Activated CD4-positive, alpha-beta T cell treated with anti-CD3 and anti-CD28 coated beads for 4 hours (primary cell): ENCODE measurements around the gene ACTN1.
"Not testable (repeated sequence)": the region's sequence is repeated elsewhere in the genome, so short reads cannot be mapped to it uniquely, and the experiment has no call there.

ENCODE experiments used
- DNase-seq, 2 donors: peaks; one replicate each; pipeline ENCODE4 v3.0.0-alpha.2; 2020

ACTN1 gene

DNA sequence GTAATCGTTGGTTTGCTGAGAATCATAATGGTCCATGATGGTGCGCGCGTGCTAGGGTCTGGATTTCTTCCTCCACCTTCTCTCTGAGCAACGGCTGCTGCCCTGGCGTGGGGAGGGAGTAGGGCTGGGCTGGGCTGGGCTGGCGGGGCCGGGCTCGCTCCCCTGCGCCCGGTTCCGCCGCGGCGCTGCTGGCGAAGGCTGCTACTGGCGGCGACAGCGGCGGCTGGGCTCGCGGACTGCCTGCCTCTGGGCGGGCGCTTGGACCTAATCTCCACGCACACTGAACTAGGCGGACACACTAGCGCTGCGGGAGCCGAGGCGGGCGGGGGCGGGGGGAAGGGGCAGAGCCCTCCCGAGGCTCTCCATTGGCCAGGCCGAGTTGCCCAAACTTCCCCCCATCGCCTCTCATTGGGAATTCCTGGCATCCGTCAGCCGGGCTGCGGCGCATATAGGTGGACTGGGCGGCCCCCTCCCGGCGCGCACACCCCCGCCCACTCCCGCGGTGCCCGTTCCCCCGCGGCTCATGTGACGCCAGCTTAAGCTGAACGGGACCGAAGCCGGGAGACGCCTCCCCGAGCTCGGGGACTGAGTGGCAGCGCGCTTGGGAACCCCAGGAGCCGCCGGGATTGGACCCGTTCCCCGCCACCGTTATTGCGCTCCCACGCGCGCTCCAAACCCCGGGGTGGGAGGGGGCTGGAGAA, at the start of gene ACTN1:
TSS of gene ACTN1 (minus strand) at position 282 of the 701 bp plus-strand sequence. CDS start at position 36, 246 bp downstream.
- DNase-seq, result peak; percentile 57 to 59

- no peak for DNase-seq
Observed at GRCh38 chr14:69027242-69027913, 48.3 kb upstream of the ACTN1 start.

GRCh38 chr14:69023035-69023434, 43.9 kb upstream of the ACTN1 start:
- DNase-seq, result no peak

GRCh38 chr14:69022093-69022492, 43.0 kb upstream of the ACTN1 start:
- DNase-seq, result not testable (repeated sequence)

DNA sequence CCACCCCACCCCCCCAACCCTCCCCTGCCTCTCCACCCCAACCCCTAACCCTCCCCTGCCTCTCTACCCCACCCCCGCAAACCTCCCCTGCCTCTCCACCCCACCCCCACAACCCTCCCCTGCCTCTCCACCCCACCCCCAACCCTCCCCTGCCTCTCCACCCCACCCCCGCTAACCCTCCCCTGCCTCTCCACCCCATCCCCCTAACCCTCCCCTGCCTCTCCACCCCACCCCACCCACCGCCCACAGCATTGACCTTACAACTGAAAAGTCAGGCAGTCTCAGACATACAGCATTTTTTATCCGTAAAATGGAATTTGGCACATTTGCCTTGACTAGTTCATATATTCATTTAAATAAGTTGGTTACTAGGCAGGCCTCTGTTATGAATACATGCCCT, 38.6 kb upstream of the ACTN1 start:
- no peak for DNase-seq

- no peak for DNase-seq
Observed at GRCh38 chr14:69014829-69015259, 35.7 kb upstream of the ACTN1 start.

GRCh38 chr14:69013943-69014782, 35.1 kb upstream of the ACTN1 start:
- no peak for DNase-seq

DNA sequence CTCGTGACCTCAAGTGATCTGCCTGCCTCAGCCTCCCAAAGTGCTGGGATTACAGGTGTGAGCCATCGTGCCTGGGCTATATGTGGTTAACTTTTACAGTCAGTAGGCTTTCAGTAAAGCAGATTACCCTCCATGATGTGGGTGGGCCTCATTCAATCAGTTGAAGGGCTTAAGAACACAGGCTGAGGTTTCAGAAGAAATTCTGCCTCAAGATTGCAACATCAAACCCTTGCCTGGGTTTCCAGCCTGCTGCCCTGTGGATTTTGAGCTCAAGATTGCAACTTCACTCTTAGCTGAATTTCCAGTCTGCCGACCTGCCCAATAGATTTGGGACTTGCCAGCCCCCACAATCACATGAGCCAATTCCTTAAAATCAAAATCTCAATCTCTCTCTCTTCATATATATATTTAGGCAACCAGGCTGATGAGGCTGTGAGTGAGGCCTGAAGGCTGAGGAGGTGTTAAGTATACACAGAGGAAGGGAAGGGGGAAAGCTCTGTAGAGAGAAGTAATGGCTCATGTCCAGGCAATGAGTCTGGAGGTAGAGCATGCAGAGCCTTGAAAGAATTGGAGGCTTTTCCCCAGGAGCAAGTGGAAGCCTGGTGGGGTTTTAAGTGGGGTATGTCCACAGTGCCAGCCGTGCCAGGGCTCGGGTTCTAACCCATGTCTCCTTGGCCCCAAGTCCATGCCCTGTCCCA, 33.3 kb upstream of the ACTN1 start:
- DNase-seq, result no peak

GRCh38 chr14:69010648-69011047, 31.5 kb upstream of the ACTN1 start:
- peak; percentile 2 to 7 for DNase-seq

DNA sequence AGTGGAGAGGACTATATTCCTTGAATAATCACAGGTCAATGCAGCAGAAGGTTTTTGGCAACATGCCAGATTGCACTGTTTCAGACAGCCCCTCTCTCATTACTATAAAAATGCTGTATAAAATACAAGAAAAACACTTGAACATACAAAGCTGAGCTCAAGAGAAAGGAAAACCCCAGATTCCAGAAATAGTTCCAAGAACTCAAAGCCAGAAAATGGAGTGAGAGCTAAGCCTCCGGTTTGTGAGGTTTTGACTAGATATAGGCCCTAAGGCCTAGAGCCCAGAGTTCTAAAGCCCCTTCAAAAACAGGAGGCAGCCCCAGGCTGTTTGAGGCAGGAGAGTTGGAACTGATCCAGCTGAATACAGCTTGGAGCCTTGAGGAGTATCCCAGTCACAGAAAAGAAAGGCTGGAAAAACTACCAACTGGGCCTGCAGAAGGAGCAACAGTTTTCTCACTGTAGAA, 29.4 kb upstream of the ACTN1 start:
- no peak for DNase-seq

- DNase-seq, result no peak
Observed at GRCh38 chr14:69006346-69006745, 27.2 kb upstream of the ACTN1 start.

- DNase-seq, result no peak
Observed at GRCh38 chr14:69005432-69006148, 26.5 kb upstream of the ACTN1 start.

DNA sequence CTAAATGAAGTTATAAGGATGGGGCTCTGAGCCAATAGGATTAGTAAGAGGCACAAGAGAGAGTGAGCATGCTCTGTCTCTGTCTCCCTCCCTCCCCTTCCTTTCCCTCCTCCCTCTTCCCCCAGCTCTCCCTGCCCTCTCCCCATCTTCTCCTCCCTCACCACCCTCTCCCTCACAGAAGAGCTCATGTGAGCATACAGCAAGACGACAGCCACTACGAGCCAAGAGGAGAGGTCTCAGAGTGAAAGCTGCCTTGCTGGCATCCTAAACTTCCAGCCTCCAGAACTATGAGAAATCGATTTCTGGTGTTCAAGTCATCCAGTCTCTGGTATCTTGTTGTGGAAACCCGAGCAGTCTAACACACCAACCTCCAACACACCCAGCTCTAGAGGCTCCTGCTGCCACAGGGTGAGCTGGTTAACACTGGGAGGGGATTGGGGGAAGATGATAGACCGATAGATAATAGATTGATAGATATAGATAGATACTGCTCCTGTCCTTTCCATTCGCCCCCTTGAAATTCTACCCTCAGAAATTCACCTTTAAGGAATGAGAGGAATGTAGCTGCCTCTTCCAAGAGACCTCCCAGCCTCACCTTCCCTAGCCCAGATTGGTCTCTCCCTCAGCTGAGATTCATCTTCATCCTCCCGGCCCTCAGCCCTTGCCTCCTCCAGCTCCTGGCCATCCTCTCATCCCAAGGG, 25.8 kb upstream of the ACTN1 start:
- DNase-seq, result no peak

DNA sequence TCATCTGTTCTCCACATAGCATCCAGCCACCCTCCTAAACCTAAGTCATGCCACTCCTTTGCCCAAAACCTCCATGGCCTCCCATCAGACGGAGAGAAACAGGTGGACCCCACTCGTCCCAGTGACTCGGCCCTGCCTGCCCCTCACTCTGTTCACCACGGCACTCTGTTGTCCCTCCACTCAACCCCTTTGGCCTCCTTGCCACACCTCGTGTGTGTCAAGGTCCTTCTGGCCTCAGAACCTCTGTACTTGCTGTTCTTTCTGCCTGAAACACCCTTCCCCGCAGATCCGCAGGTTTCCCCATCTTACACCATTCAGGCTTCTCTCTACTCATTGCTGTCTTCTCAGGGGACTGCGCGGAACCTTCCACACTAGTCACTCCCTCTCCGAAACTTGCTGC, 24.5 kb upstream of the ACTN1 start:
- DNase-seq, result no peak

DNA sequence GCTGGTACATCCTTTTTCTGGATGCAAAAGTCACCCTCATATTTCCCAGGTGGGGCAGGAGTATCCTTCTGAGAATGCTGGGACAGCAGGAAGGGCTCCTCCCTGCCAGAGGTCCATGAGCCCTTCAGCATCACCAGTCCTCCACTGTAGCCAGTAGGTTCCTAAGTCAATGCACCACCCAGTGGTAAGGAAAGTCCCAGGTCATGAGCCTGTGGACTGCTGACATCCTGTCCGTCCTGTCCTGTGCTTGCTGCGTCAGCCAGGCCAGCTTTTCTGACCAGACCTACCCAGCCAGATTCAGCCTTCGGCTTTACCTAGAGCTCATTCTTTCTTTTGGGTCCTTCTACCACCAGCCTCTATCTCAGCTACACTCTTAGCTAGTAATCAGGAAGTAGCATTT, 23.0 kb upstream of the ACTN1 start:
- no peak for DNase-seq

DNA sequence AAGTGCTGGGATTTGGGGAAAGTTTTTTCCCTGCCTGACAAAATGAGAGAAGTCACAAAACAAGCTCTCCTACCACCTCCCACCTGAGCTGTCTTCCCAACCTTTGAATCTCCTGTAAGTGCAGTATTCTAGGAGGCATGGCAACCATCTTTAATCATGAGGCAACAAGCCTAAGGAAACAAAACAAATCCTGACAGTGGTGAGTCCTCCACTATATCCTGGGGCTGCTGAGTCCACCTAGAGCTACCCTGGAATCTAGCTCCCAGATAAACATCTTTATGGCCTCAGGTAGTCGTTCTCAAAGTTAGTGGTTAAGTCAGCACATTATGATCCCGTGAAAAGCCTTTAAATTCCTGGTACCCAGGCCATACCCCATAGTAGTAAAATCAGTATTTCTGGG, 22.3 kb upstream of the ACTN1 start:
- no peak for DNase-seq

DNA sequence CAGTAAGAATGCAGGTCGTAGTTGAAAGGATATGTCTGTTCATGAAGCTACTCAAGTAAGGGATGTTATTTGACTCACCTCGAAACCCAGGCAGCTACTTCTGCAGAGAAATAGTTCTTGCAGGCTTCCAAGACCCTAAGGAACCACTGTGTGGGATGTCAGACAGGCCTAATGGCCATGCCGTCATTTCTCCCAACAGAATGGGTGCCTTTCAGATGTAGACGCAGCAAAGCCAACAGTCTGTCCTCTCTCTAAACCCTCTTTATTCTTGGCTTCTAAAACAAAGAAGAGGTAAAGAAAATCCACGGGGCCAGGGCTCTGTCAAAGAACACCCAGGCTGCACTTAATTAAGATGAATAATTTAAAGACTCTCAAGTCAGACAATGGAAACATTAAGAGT, 19.0 kb upstream of the ACTN1 start:
- no peak for DNase-seq

DNA sequence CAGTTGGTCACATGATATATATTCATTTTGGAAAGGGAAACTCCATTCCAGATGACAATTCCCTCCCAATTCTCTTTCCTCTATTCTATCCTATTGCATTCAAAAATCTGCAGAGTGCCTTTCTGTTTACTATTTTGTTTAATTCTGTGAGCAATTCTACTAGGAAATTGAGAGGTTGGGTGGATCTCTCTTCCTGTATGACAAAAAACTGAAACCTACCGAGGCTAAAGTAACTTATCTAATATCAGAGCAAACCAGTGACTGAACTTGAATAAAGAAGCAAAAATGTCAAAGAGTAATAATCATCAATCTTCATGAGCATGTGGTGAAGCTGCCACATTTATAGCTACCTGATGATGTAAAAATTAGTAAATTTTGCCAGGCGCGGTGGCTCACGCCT, 16.6 kb upstream of the ACTN1 start:
- no peak for DNase-seq

- no peak for DNase-seq
Observed at GRCh38 chr14:68994056-68994455, 15.0 kb upstream of the ACTN1 start.

GRCh38 chr14:68987653-68988036, 8.5 kb upstream of the ACTN1 start:
- DNase-seq, result no peak

DNA sequence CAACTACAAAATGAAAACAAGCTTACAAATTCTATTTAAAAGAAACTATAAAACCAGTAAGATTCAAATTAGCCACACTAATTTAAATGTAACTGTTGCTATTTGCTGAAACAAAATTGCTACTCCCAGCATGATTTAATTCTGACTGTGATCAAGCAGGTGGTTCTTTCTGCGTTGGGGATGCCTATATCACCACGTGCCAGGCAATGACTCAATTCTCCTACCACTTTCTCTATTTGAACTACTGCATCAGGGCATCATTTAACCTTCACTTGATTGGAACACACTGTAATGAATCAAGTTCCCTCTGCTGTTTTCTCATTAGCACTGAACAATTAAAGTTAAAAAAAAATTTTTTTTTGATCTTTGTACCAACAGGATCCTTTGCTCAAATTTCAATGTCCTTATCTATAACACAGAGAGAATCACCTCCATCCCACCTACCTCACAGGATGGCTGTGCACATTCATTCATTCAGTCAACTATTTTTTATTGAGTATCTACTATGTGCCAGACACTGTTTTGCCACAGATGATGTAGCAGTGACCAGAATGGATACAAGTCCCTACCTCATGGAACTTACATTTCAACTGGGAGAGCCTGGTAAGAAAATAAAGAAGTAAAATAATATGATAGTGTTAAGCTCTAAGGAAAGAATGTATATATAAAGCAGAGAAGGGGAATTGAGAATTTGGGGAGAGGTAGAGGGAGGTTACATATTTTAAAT, 8.0 kb upstream of the ACTN1 start:
- no peak for DNase-seq
